HepG2 (cell line): ENCODE measurements around the gene TAS2R13. TPM values are rescaled to one million over a fixed set of nuclear protein-coding genes. Genes with fewer than 3 reads are reported as not detected.

Experiments
- ATAC-seq: fragments of 200-7000 bp; cut with Tn5 transposase; 3 replicates; pipeline ENCODE4 v1.9.1; 2020; ENCODE audit warnings: mild to moderate bottlenecking, moderate library complexity
- Bru-seq: library from RNA; stranded (reverse); fragments of 400-500 nt; gene quantifications from one replicate; lab custom pipeline; 2021; lab: Mats Ljungman, UMichigan
- BruChase-seq, 2 experiments: library from RNA; stranded (reverse); fragments of 400-500 nt; gene quantifications; one replicate each; lab custom pipeline; 2021; lab: Mats Ljungman, UMichigan
- BruUV-seq: library from RNA; stranded (reverse); fragments of 400-500 nt; replicated peaks from 2 replicates; lab custom pipeline; 2021; lab: Mats Ljungman, UMichigan
- CTCF ChIA-PET: fragments of 300-600 bp; formaldehyde crosslinking; extraction: SDS; loops from one replicate; lab custom pipeline; 2021; ENCODE audit warnings: low total read pairs, inconsistent platforms, low intra/inter-chr PET ratio; lab: Yijun Ruan, JAX
- POLR2A ChIA-PET: fragments of 350-600 bp; sonication (Branson Sonifier 250); formaldehyde crosslinking; loops from one replicate; lab custom pipeline; 2020; ENCODE audit warnings: antibody characterized with exemption, inconsistent platforms; lab: Yijun Ruan, JAX
- DNase-seq: peaks from one replicate; pipeline ENCODE4 v3.0.0-alpha.2; 2015; ENCODE audit warnings: low spot score
- FAIRE-seq: peaks from 3 replicates; lab custom pipeline; 2011; peaks lifted over from hg19 to GRCh38; lab: Jason Lieb, UNC
- H2AFZ ChIP-seq: one replicate; pipeline ENCODE4 v1.6.1; 2011; ENCODE audit warnings: low read length, inconsistent platforms
- H3K27ac ChIP-seq: fragments of 300-600 bp; 3 replicates; pipeline ENCODE4 v1.8.0; 2011; ENCODE audit warnings: mixed run types, mild to moderate bottlenecking, mixed read lengths, low read length, inconsistent platforms; ENCODE audit not compliant: insufficient read depth; ENCODE audit errors: extremely low read length
- H3K27me3 ChIP-seq, 2 experiments: fragments of 200-600 bp in 1 of 2; 2 replicates in 1 of 2; 3 replicates in 1 of 2; pipeline versions ENCODE4 v1.6.0 to v1.8.0; 2011; ENCODE audit warnings: low read length in 2 of 2, mild to moderate bottlenecking in 2 of 2, moderate library complexity in 2 of 2, inconsistent platforms in 1 of 2; ENCODE audit not compliant: insufficient read depth in 2 of 2, control insufficient read depth in 1 of 2
- H3K36me3 ChIP-seq, 2 experiments: fragments of 200-600 bp in 1 of 2; replicated peaks in 1 of 2; 2 replicates in 1 of 2; 3 replicates in 1 of 2; pipeline versions ENCODE4 v1.5.1 to v1.8.0; 2011; ENCODE audit warnings: low read length in 2 of 2, inconsistent platforms in 1 of 2; ENCODE audit not compliant: insufficient read depth in 2 of 2, control insufficient read depth in 1 of 2
- H3K4me1 ChIP-seq: 2 replicates; pipeline ENCODE4 v1.5.1; 2012; ENCODE audit warnings: low read length, inconsistent platforms; ENCODE audit not compliant: insufficient read depth
- H3K4me2 ChIP-seq: 2 replicates; pipeline ENCODE4 v1.6.0; 2011; ENCODE audit warnings: low read depth, low read length, inconsistent platforms
- H3K4me3 ChIP-seq, 3 experiments: fragments of 200-600 bp in 1 of 3; sonication (generic), shearing (Covaris generic) in 1 of 3; replicated peaks in 1 of 3; 2 replicates each; pipeline ENCODE4 v1.5.1; 2011 to 2016; ENCODE audit warnings: low read length in 3 of 3, inconsistent platforms in 2 of 3, low read depth in 2 of 3, mild to moderate bottlenecking in 2 of 3, control low read depth in 1 of 3, mixed read lengths in 1 of 3; ENCODE audit not compliant: insufficient read depth in 1 of 3
- H3K79me2 ChIP-seq: one replicate; pipeline ENCODE4 v1.6.1; 2011; ENCODE audit warnings: low read length, inconsistent platforms; ENCODE audit not compliant: insufficient read depth
- H3K9ac ChIP-seq: 2 replicates; pipeline ENCODE4 v1.6.0; 2011; ENCODE audit warnings: mild to moderate bottlenecking, low read depth, low read length, inconsistent platforms; ENCODE audit not compliant: insufficient read depth
- H3K9me3 ChIP-seq: 2 replicates; pipeline ENCODE4 v1.5.1; 2012; ENCODE audit warnings: mild to moderate bottlenecking, low read length
- H4K20me1 ChIP-seq: 2 replicates; pipeline ENCODE4 v1.6.0; 2011; ENCODE audit warnings: inconsistent platforms, mild to moderate bottlenecking, low read length, moderate library complexity; ENCODE audit not compliant: insufficient read depth
- FOXM1 ChIP-seq: sonication (generic); formaldehyde crosslinking; IDR thresholded peaks from 2 replicates; pipeline ENCODE4 v1.5.0; 2020; ENCODE audit warnings: missing genetic modification reagents
- HNRNPLL ChIP-seq: fragments of 200-400 bp; formaldehyde crosslinking; IDR thresholded peaks from 2 replicates; pipeline ENCODE4 v1.6.1; 2017; ENCODE audit warnings: mild to moderate bottlenecking, low read depth, low read length; ENCODE audit not compliant: poor library complexity, severe bottlenecking
- RERE ChIP-seq: IDR thresholded peaks from 2 replicates; pipeline ENCODE4 v1.6.1; 2016; ENCODE audit warnings: low read depth, missing genetic modification reagents, missing compliant biosample characterization
- STAT5B ChIP-seq: sonication (generic); formaldehyde crosslinking; IDR thresholded peaks from 2 replicates; pipeline ENCODE4 v1.4.0; 2020; ENCODE audit warnings: missing genetic modification reagents
- TCF7 ChIP-seq: sonication (generic); IDR thresholded peaks from 2 replicates; pipeline ENCODE4 v1.6.1; 2016; ENCODE audit warnings: antibody characterized with exemption, low read depth
- ZFP41 ChIP-seq: sonication (generic); formaldehyde crosslinking; IDR thresholded peaks from 2 replicates; pipeline ENCODE4 v1.4.0; 2020; ENCODE audit warnings: mild to moderate bottlenecking, missing genetic modification reagents, borderline replicate concordance
- ZFP82 ChIP-seq: sonication (generic); formaldehyde crosslinking; IDR thresholded peaks from 2 replicates; pipeline ENCODE4 v1.5.1; 2020; ENCODE audit warnings: mild to moderate bottlenecking, missing genetic modification reagents, borderline replicate concordance
- ZNF646 ChIP-seq: sonication (generic); formaldehyde crosslinking; IDR thresholded peaks from 2 replicates; pipeline ENCODE4 v1.9.0; 2021; ENCODE audit warnings: mild to moderate bottlenecking, missing genetic modification reagents
- WGBS: methylation state at CpG from one replicate; pipeline ENCODE4 v1.1.6; 2017; ENCODE audit warnings: low lambda C conversion rate; 5-methylcytosine and 5-hydroxymethylcytosine counted together
- in situ Hi-C: cut with HindIII; loops from 2 replicates; pipeline ENCODE4 v1.10.0; 2017; ENCODE audit warnings: low pct_unique_long_range_greater_than_20kb; ENCODE audit not compliant: extremely low pct_ligation_motif_present
- intact Hi-C: fragments of 100-400 bp; cut with micrococcal nuclease; formaldehyde crosslinking; loops from one replicate; pipeline ENCODE4 v1.10.0; 2022; ENCODE audit not compliant: unreplicated experiment
- long read RNA-seq, 2 experiments: library from RNA in 1 of 2; library from polyadenylated mRNA in 1 of 2; stranded (forward) in 1 of 2; unstranded in 1 of 2; transcript quantifications; one replicate each; pipeline ENCODE4 v2.0.0, GENCODE V29; 2019 to 2022
- polyA minus RNA-seq, 3 experiments: library from RNA; depleted of rRNA, polyadenylated mRNA; stranded (reverse); fragments of >200 nt; gene quantifications; 2 replicates each; pipeline ENCODE4 v1.2.3, GENCODE V29; 2011; ENCODE audit warnings: low replicate concordance in 1 of 3
- polyA plus RNA-seq, 8 experiments: library from polyadenylated mRNA; depleted of rRNA in 3 of 8; stranded (reverse) in 7 of 8; unstranded in 1 of 8; fragments of >200 nt; fragmentation: Illumina TruSeq in 4 of 8; extraction: Trizol in 4 of 8; gene quantifications; 2 replicates each; pipeline versions ENCODE4 v1.2.1 to v1.2.3, GENCODE V29; 2011 to 2016; ENCODE audit warnings: low read depth in 4 of 8, missing spikeins in 1 of 8, mixed read lengths in 1 of 8; ENCODE audit not compliant: insufficient read depth in 1 of 8
- total RNA-seq, 5 experiments: library from RNA; depleted of rRNA; stranded (reverse); fragments of >200 nt; fragmentation: Illumina TruSeq; extraction: Trizol; gene quantifications; 2 replicates each; pipeline ENCODE4 v1.2.3, GENCODE V29; 2016; ENCODE audit warnings: low read depth in 1 of 5

TAS2R13 gene
- total RNA-seq (2016; rRNA removed; fragmentation: Illumina TruSeq; extraction: Trizol) (0.46 and 1.3 TPM in 2 replicates), polyA plus RNA-seq (2011; rRNA removed) (0.27 and 0.33 TPM in 2 replicates), polyA minus RNA-seq (2011; rRNA and poly(A)+ RNA removed; ENCODE audit: low replicate concordance) (2.6 and 3.8 TPM in 2 replicates), Bru-seq, nascent RNA (percentile 82 among the genes with signal in this experiment), BruChase-seq, experiment 1, labeled RNA remaining after a 6-hour chase (percentile 71 among the genes with signal in this experiment), BruChase-seq, experiment 2, labeled RNA remaining after a 2-hour chase (percentile 79 among the genes with signal in this experiment)
- not detected in 2 replicates for total RNA-seq (2016; cell fraction: cytosol; rRNA removed; fragmentation: Illumina TruSeq; extraction: Trizol; ENCODE audit: low read depth)
- 0.15 and 1.4 TPM in 2 replicates for total RNA-seq (2016; cell fraction: insoluble cytoplasmic fraction; rRNA removed; fragmentation: Illumina TruSeq; extraction: Trizol)
- not detected in 2 replicates for total RNA-seq (2016; cell fraction: membrane; rRNA removed; fragmentation: Illumina TruSeq; extraction: Trizol)
- total RNA-seq (2016; cell fraction: nucleus; rRNA removed; fragmentation: Illumina TruSeq; extraction: Trizol) = 9.6 and 11.5 TPM in 2 replicates
- polyA plus RNA-seq (2011; cell fraction: cytosol; rRNA removed) = not detected in 2 replicates
- 0.85 and 1.1 TPM in 2 replicates for polyA plus RNA-seq (2011; cell fraction: nucleus; rRNA removed)
- not detected in 2 replicates for polyA plus RNA-seq (2012)
- polyA plus RNA-seq (2016; cell fraction: cytosol; fragmentation: Illumina TruSeq; extraction: Trizol; ENCODE audit: low read depth) = not detected in 2 replicates
- polyA plus RNA-seq (2016; cell fraction: insoluble cytoplasmic fraction; fragmentation: Illumina TruSeq; extraction: Trizol; ENCODE audit: low read depth) = not detected in 2 replicates
- not detected in 2 replicates for polyA plus RNA-seq (2016; cell fraction: membrane; fragmentation: Illumina TruSeq; extraction: Trizol; ENCODE audit: low read depth)
- polyA plus RNA-seq (2016; cell fraction: nucleus; fragmentation: Illumina TruSeq; extraction: Trizol; ENCODE audit: insufficient read depth, low read depth) = 0.29 and 0.65 TPM in 2 replicates
- not detected in 2 replicates for polyA minus RNA-seq (2011; cell fraction: cytosol; rRNA and poly(A)+ RNA removed)
- polyA minus RNA-seq (2011; cell fraction: nucleus; rRNA and poly(A)+ RNA removed) = 42.8 and 44.7 TPM in 2 replicates
- long read RNA-seq, experiment 1 = 0 reads
- long read RNA-seq, experiment 2 = 0 reads

GRCh38 chr12:10909462-10909861, at the start of gene TAS2R13:
Gene TAS2R13, minus strand, starts transcription at chr12:10909562. Its CDS starts 264 bp downstream, at chr12:10909298.
- Histone ChIP-seq H3K4me2 (no peak within 1 kb of the TSS), H3K79me2 (no peaks in the 10 kb centered on the region), H3K27ac (no peak within 1 kb of the TSS), H3K9ac (no peak within 1 kb of the TSS), H3K27me3 (no peaks in the 10 kb centered on the region), H3K4me1 (no peaks in the 10 kb centered on the region), H3K9me3 (peaks cover 9% of the 10 kb centered on the region; the same call in 1 of the 2 replicates), H4K20me1 (no peaks in the 10 kb centered on the region), H3K4me3 (no peak within 1 kb of the TSS), H3K36me3 (no peaks in the 10 kb centered on the region; a peak in 1 of 5 replicates), H2AFZ (no peak within 1 kb of the TSS)
- ChIA-PET CTCF (no interaction called here), POLR2A (no interaction called here)
- DNase-seq = no peak
- no TSS peak for BruUV-seq
- no peak for ATAC-seq
- no peak for FAIRE-seq
- WGBS = 91% methylated on average over 1 of the region's 1 CpG
- in situ Hi-C loops (no loop called here), intact Hi-C loops (no loop called here)
- TF ChIP-seq RERE (CRISPR knock-in tag) = no peak
- TF ChIP-seq STAT5B (CRISPR knock-in tag) = no peak
- no peak for TF ChIP-seq ZFP41 (CRISPR knock-in tag)
- no peak for TF ChIP-seq HNRNPLL
- no peak for TF ChIP-seq ZNF646
- TF ChIP-seq TCF7 = no peak
- TF ChIP-seq ZFP82 (CRISPR knock-in tag) = no peak
- no peak for TF ChIP-seq FOXM1 (CRISPR knock-in tag)
